ENCODE measurements around the gene C1orf115. TPM values are rescaled to one million over a fixed set of nuclear protein-coding genes. Genes with fewer than 3 reads are reported as not detected.

The C1orf115 gene
- total and polyA plus RNA-seq, 9 of the 15 experiments (the other 6 are each of a cell fraction or from before 2014, with no cell fraction given), result not detected

- Histone ChIP-seq H3K27me3 (ENCODE audit: control insufficient read depth in 2 of 2, insufficient read depth in 2 of 2, low read length in 2 of 2) (peaks cover 6 to 9% of the 10 kb centered on the region in 2 experiments; a peak in 1 of 5 replicates), H2AFZ (ENCODE audit: low read depth, low read length) (no peak overlapping the region), H3K27ac (ENCODE audit: extremely low read depth, low read depth, low read length) (no peak overlapping the region), H3K36me3 (ENCODE audit: control insufficient read depth, insufficient read depth, low read length) (no peaks in the 10 kb centered on the region), H3K9ac (ENCODE audit: insufficient read depth in 1 of 2, low read depth in 2 of 2, low read length in 2 of 2) (no peak overlapping the region), H3K79me2 (ENCODE audit: control insufficient read depth, insufficient read depth, low read length) (no peaks in the 10 kb centered on the region), H3K4me2 (ENCODE audit: insufficient read depth, low read length) (no peak overlapping the region), H3K9me1 (ENCODE audit: control insufficient read depth, insufficient read depth, low read length) (no peaks in the 10 kb centered on the region), H3K9me3 (replicated peaks; ENCODE audit: control insufficient read depth, insufficient read depth, low read depth, low read length) (no peaks in the 10 kb centered on the region), H3K4me1 (replicated peaks in 1 of 2; ENCODE audit: control insufficient read depth in 2 of 2, insufficient read depth in 2 of 2, low read length in 2 of 2) (peaks cover 0 to 7% of the 10 kb centered on the region in 2 experiments; a peak in 1 of 5 replicates), H3K4me3 (no peak overlapping the region), H4K20me1 (replicated peaks; ENCODE audit: control insufficient read depth, insufficient read depth, low read length) (no peaks in the 10 kb centered on the region)
- intact Hi-C loops (cut with micrococcal nuclease), result no loop called here
- in situ Hi-C loops (cut with MboI), result no loop called here
- ChIA-PET POLR2A (no interaction called here), CTCF (ENCODE audit: low intra/inter-chr PET ratio) (no interaction called here)
- WGBS (ENCODE audit: insufficient coverage, low coverage, missing lambda C conversion rate), result 37% methylated on average over 14 of the region's 14 CpGs
- DNase-seq (ENCODE audit: extremely low read depth in 1 of 4, low spot score in 3 of 4) (no peak), ATAC-seq (no peak), FAIRE-seq (no peak)
- TF ChIP-seq GABPB2 (CRISPR knock-in tag; conservative IDR thresholded peaks at IDR 0.05), result no peak
- TF ChIP-seq MYBL2 (IDR thresholded peaks at IDR 0.05; ENCODE audit: low read depth), result no peak
- TF ChIP-seq MYBL2 (CRISPR knock-in tag; IDR thresholded peaks at IDR 0.05; ENCODE audit: borderline replicate concordance), result no peak
- TF ChIP-seq ZNF316 (IDR thresholded peaks at IDR 0.05), result no peak
- no peak for TF ChIP-seq ATF2 (CRISPR knock-in tag; IDR thresholded peaks at IDR 0.05)
- no peak for TF ChIP-seq PBX2 (CRISPR knock-in tag; IDR thresholded peaks at IDR 0.05; ENCODE audit: low read depth)
- no peak for TF ChIP-seq PBX2 (tag; conservative IDR thresholded peaks at IDR 0.05; ENCODE audit: low read depth)
- no peak for TF ChIP-seq ZNF780A (CRISPR knock-in tag; IDR thresholded peaks at IDR 0.05)
- no peak for TF ChIP-seq ZNF311 (CRISPR knock-in tag; IDR thresholded peaks at IDR 0.05)
- BruUV-seq (replicated peaks), result no TSS peak
Measured at GRCh38 chr1:220689666-220690065, 497 bp upstream of the C1orf115 start.
